ENCODE data around the gene DYNC1I2.

DYNC1I2 gene

DNA sequence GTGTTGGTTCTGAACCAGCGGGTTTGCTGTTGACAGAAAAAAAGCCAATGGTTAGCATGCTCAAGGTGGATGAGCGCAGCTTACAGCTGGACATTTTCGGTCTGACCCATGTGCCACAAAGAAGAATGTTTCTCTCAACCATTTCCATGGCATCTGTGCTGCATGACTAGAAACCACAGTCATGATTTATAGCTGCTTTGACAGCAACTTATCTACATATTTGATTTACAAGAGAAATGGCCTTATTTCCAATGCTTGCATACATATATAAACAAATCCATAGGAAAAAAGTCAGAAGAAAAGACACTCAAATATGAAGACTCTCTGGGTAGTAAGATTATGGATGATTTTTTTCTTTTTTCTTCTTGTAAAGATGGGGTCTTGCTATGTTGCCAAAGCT is 98.2 kb downstream of the DYNC1I2 start:
- FAIRE-seq = no peak

DNA sequence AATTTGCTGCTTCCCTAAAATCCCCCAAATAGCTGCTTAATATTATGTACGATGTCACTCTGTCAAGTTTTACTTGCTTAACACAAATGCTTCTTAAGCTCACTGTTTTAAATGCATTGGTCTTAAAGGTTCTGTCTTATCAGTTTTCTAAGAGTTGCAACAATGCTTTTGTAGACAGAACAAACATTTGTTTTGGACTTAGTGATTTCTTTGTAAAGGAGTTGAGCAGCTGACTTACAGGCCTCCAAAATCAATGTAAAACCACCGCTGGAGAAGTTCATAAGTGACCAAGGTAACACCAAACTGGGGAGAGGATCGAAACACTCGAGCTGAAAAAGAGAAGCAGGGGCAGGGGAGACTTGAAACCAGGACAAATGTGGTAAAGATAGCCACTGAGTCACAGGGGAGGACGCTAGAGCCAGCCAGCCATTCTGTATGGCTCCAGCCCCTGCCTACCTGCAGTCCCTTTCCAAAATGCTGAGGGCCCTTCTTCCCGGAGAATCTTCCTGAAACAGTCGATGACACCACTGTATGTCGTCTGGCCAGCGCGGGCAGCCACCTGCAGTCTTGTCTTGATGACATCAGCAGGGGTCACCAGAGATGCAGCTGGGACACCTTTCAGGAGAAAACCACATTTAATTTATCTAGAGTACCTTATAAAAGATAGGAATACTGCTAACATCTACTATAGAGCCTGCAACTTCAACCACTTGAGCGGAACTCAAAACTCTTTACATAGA is 100.2 kb downstream of the DYNC1I2 start:
- FAIRE-seq = no peak

DNA sequence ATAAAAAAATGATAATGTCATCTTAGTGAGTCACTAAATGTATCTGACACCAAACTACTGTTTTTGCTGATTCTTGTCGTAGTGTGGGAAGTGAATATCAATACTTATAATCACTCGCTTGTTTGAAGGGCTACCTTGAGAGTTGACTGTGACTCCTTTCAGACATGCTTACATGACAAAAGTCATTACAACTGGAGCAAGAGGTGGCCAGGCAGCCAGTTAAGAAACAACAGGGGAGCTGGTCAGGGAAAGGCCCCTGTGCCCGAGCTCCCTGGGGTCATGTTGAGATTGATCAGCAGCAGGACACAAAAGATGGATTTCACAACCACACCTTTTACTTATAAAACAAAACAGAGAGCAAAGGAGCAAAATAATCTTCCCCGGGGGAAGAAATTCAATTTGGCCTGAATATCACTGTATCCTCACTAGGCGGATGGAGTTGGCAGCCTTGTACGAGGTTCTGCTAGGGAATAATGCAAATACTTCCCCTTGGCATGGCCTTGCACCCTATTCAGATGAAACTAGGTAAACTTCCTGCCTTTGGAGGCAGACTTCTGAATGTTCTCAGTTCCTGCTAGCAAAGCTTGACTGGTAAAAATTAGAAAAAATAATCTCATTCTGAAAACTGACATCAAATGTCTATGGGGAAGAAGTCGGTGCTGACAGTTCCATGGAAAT is 101.2 kb downstream of the DYNC1I2 start:
- no peak for FAIRE-seq

DNA sequence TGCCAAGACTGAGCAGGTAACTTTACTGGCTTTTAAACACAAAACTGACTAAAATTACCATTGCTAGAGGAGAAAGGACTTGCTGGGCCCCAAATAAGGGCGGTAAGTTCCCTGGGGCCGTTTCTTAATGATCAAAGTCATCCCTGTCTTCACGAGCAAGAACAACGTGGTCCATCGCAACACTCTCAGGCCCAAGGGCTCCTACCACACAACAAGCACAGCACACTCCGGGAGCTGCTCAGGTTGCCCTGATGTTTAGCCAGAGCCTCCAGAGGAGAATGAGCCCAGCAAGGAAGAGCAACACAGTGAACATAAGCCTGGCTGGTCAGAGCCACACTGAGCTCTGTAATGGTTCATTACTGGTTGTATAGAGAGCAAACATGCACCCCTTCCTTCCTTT is 102.7 kb downstream of the DYNC1I2 start:
- no peak for FAIRE-seq

DNA sequence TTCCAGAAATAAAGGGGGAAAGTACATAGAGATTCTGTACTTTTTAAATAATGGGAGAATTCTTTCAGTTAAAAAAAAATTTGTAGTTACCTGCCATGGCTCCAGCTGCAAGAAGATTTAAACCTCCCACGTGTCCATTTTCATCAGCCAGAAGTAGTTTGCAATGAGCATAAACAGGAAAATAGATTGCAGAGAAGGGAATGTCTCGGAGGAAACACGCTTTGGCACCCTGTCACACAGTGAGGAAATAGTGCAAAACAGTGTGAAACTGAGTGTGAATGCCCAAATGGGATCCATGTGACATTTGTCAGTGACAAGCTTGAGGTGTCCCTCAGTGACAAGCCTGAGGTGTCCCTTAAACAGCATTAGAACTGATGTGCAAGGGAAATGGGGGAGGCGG is 104.1 kb downstream of the DYNC1I2 start:
- no peak for FAIRE-seq

DNA sequence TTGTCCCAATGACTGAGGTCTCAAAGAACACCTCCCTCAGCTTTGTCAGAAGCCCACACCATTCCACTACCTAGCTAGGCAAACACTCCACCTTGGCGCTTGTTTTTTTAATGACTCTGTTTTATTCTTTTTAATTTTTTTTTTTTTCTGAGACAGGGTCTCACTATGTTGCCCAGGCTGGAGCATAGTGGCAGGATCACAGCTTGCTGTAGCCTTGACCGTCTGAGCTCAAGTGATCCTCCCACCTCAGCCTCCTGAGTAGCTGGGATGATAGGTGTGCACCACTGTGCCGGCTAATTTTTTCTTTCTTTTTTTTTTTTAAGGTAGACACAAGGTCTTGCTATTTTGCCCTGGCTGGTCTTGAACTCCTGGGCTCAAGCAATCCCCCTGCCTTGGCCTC is 104.9 kb downstream of the DYNC1I2 start:
- no peak for FAIRE-seq

DNA sequence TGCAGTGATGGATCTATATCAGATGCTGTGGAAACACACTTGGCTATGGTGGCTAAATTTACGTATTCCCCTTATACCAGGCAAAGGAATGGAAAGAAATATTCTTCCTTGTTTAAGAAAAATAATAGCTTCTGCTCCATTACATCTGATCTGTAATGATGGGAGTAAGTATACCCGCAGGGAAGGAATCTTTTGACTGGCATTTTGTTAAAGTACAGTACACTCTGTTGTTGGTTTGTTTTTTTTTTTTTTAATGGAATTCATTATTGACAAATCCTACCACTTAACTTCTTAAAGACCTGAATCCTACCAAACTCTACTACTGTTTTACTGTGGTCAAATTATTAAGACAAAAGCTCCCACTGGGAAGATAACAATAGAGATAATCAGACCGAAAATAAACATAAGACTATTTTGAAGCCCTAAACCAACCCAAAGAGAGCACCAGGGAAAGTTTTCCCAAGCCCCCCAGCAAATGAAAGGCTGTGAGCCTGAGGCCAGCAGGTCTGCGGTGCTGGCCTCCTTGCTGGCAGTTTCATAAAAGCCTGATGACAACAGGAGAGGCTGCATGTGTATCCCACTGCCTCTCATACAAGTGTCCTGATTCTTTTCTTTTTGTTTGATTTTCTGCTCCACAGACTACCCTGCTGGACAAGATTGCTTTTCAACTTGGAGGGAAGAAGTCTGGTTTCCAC is 105.8 kb downstream of the DYNC1I2 start:
- FAIRE-seq = no peak

DNA sequence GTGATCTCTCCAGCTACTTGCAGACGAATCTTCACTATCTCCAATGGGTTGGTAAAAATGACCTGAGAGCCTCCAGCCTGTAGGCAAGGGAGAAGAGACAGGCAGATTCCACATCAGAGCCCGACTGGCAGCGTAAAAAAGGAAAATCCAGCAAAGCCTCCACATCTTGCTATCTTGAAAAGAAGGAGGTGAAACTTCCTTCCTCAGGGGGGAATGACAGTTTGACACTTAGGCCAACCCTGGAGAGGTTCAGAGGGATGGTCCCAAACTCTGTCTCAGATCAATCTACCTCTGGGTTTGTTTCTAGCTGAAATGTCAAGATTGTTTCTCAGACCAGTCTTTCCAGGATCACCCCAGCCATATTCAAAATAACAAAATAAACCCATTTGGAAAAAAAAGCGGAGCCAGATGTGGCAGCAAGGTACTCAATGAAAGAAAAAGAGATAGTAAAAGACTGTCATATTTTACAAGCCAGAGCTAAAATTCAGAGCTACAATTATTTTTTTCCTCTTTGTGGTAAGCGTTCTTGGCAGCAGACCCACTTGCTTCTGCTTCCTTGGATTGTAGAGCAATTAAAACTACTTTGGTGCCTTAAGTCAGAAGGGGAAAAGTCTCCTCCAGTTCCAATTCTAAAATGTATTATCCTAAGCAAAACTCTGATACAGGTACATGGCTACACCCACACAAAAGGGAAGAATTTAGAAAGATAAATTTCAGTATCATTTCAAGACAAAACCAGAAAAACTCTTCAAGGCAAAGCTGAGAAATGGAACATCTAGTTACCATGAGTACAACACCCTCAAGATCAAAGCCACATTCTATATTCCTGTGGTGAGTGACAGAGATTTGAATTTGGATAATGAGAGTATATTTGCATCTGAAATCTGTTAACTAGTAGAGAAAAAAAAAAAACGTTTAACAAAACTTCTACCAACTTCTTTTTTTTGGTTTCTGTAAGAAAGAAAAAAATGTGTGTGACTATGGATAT is 106.7 kb downstream of the DYNC1I2 start:
- peak; percentile 46 for FAIRE-seq

DNA sequence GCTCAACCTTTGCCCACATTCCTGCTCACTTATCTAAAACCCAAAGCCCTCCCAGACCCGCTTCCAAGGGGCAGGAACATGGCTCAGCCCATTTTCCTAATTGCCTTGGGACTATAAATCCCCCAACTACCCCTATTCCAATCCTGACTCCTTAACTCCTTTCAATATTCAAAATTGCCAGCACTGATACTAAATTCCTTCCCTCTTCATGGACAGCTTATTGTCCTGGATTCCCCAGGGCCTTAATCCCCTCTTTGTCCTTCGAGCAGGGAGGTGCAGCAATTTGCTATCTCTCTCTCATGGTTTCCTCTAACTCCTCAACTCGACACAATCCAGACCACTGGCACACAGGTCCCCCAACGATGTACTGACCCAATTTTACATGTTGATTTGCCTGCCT is 107.6 kb downstream of the DYNC1I2 start:
- FAIRE-seq = no peak

All from G401.6 (cell line).